ENCODE data around the gene GAST.
"Not testable (repeated sequence)": the region's sequence is repeated elsewhere in the genome, so short reads cannot be mapped to it uniquely, and the experiment has no call there.

Gene GAST

DNA sequence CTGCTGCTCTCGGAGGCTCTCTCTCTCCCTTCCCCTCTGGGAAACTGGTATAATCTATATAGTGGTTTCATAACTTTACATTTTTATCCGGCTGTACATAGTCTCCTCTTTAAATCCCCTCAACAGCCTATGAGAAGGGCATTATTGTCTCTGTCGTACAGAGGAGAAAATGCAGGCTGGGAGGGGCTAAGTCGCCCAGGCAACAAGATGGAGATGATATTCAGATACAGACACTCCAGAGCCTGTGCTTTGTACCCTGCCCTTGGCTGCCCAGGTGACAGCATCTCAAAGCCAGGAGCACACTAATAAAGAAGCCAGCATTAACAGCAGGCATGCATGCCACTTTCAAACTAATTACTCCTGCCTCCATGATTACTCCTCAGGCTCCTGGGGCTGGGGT, 28.1 kb upstream of the GAST start:
- no peak for DNase-seq

DNA sequence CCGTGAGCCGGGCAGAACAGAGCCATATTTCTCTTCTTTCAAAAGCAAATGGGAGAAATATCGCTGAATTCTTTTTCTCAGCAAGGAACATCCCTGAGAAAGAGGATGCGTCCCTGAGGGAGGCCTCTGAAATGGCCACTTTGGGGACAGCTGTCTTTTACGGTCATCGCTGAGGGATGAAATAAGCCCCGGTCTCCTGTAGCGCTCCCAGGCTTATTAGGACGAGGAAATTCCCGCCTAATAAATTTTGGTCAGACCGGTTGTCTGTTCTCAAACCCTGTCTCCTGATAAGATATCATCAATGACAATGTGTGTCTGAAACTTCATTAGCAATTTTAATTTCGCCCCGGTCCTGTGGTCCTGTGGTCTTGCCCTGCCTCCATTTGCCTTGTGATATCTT, 26.4 kb upstream of the GAST start:
- not testable (repeated sequence) for DNase-seq

DNA sequence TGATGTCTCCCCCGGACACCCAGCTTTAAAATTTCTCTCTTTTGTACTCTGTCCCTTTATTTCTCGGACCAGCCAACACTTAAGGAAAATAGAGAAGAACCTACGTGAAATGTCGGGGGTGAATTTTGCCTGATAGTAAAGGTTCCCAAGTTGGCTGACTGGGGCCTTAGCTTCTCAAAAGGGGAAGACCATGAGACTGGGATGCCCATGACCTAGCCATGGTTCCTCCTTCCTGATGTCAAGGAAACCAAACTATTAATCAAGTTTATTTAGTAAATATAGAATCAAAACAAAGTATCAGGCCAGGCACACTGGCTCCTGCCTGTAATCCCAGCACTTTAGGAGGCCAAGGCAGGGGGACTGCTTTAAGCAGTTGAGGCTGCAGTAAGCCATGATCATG, 25.9 kb upstream of the GAST start:
- no peak for DNase-seq

DNA sequence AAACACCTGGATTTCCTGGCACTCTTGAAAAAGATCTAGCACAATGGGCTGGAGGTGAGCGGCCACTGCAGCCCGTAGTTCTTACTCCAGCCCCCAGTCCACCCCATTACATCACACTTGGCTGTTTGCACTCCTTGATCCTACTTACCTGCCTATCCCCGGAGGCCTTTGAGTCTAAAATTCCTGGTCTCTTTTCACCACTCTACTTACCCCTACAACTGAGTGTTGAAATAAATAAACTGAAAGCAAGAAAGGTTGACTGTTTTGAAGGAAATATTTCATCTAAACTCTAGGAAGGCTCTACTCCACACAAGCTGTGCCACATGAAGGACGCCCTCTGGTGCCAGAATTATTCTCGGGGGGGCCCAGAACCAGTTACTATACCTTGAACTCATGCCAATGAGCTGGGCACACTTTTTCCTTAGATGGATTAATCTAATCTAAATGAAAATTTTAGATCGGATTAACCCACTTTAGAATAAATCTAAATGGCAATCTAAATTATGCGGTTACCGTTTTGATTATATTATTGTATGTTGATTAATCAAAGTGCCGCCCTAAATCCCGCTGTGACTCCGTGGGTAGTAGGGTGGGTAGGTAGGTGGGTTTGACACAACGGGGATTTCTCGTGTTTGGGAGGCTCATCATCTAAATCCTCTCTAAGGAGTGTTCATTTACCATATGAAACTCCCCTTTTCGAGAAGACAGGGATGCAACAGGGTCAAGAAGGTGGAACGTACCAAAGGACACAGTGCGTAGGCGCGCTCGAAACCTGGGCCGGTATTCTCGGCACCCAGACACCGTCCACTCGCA, 24.1 kb upstream of the GAST start:
- DNase-seq = no peak

DNA sequence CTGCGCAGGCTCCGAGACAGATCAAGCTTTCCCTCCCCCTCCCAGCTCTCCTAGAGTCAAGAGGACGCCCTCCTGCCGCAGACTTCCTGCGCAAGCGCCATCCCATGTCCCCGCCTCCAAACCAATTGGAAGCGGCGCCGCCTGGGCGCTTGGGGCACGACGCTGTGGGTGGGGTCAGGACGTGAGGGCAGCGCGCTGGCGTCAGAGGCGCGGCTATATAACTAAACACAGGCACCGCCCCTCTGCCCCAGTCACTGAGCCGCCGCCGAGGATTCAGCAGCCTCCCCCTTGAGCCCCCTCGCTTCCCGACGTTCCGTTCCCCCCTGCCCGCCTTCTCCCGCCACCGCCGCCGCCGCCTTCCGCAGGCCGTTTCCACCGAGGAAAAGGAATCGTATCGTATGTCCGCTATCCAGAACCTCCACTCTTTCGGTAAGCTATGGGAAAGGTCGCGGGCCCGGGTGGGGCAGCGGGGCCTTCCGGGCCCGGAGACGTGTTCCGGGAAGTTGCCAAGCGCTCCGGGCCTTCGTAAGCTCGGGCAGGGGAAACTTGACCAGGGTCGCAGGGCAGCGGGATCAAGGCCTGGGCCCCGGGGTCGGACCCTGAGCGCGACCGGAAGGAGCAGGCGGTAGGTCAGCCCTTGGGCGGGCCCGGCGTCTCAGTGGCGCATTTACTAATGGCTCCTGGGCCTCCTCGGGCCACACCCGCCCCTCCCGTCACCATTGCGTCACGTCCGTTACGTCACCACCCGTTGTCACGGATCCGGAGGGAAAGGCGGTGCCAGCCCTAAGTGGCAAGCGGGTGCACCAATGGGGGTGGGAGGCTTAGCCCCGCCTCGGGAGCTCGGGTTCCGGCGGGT, 23.3 kb upstream of the GAST start, which contains the start of gene EIF1:
TSS of gene EIF1 (plus strand) at position 245 of the 856 bp plus-strand sequence. CDS start at position 399, 154 bp downstream.
- DNase-seq = peak; percentile 76

DNA sequence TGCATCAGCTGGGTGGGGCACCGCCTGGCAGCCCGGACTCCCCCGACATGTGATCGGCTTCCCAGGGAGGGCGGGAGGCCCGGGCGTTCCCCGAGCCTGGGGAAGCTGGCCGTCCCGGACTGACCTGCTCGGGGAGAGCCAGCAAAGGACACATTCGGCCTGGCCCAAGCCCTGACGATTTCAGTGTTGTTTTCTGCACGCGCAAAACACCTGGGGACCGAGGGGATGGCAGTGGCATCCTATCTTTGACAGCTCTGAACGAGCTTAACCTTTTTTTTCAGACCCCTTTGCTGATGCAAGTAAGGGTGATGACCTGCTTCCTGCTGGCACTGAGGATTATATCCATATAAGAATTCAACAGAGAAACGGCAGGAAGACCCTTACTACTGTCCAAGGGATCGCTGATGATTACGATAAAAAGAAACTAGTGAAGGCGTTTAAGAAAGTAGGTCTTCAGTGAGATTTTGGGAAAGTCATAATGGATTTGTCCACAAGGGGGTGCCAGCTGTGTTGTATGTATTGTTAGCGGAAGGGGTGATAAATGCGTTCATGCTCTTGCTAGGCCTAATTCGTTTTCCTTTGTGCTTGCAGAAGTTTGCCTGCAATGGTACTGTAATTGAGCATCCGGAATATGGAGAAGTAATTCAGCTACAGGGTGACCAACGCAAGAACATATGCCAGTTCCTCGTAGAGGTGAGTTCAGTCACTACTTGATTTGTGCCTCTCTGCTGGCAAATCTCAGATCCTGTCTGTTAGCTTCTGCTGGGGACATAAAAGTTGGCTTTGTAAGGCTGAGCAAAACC, 22.4 kb upstream of the GAST start:
- no peak for DNase-seq

DNA sequence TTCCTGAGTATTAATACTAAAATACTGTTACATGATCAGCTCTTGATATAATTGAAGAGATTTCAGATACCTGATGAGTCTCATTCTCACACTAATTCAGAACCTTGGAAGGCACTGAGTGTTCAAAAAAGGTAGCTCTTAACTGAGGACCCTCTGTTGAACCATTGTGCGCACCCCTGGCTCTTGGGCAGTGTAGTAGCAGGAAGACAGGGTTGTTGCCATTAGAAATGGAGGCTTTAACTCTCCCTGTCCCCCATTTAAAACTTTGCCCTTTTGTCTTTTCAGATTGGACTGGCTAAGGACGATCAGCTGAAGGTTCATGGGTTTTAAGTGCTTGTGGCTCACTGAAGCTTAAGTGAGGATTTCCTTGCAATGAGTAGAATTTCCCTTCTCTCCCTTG, 21.6 kb upstream of the GAST start:
- no peak for DNase-seq

DNA sequence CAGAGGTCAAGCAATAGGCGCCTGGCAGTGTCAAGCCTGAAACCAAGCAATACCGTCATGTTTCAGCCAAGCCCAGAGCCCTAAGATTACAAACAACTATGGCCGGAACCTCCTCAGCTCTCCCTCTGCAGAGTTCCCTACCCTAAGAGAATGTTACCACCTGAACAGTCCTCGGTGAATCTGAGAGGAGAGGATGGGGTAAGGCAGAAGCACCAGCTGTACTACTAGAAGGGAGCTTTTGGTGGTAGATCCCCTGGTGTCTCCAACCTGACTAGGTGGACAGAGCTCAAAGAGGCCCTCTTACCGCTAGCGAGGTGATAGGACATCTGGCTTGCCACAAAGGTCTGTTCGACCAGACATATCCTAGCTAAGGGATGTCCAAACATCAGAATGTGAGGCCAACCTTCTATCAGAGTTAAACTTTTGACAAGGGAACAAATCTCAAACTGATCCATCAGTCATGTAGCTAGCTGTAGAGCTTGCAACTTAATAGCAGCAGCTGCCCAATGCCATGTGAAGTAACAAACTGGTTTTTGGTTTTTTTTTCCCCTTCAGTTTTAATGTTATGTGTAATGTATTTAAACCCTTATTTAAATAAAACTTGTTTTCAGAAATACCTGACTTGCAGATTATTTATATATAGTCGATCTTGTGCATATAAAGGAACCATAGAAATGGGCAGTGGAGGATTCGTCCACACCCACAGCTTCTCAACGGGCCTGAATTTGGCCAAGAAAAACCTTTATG, 20.9 kb upstream of the GAST start:
- DNase-seq = no peak

DNA sequence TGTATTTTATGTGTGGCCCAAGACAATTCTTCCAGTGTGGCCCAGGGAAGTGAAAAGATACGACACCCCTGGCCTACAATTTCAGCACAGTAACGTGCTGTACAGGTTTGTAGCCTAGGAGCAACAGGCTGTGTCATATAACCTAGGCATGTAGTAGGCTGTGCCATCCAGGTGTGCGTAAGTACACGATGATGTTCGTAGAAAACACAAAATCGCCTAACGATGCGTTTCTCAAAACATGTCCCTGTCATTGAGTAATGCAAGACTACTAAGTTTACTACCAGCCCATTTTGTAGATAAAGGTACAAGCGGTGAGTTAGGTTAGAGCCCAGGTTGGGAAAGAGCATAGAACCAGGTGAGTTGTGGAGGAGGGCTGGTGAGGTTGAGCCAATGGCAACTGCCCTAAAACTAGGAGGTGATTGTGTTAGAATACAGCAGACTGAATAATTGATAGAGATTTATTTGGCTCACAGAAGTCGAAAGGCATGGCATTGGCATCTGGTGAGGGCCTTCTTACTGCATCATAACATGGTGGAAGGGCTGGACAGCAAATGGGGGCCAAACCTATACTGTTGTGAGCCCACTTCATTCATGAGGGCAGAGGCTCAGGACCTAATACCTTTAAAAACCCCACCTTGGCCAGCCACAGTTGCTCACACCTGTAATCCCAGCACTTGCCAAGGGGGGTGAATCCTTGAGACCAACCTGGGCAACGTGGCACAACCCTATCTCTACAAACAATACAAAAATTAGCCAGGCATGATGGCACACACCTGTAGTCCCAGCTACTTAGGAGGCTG, 19.2 kb upstream of the GAST start:
- DNase-seq = no peak

DNA sequence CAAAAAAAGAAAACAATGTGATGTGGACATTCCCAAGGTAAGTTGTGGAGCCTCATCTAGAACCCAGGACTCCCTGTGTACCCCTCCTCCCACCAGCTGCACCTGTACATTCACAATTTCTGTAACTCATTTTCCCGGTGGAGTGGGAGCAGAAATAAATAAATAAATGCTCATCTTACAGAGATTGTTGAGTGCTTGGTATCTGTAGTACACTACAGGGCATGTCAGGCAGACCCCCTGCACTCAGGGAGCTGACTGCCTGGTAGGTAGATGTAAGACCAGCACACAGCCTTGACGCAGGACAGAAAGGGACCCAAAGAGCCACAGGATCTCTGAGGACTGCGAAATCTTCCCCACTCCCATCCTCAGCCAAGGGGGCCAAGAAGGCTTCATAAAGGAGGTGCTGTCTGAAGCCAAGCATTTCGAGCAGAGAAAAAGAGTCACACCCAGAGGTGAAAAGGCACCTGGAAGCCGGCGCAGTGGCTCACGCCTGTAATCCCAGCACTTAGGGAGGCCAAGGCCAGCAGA, 16.9 kb upstream of the GAST start:
- no peak for DNase-seq

DNA sequence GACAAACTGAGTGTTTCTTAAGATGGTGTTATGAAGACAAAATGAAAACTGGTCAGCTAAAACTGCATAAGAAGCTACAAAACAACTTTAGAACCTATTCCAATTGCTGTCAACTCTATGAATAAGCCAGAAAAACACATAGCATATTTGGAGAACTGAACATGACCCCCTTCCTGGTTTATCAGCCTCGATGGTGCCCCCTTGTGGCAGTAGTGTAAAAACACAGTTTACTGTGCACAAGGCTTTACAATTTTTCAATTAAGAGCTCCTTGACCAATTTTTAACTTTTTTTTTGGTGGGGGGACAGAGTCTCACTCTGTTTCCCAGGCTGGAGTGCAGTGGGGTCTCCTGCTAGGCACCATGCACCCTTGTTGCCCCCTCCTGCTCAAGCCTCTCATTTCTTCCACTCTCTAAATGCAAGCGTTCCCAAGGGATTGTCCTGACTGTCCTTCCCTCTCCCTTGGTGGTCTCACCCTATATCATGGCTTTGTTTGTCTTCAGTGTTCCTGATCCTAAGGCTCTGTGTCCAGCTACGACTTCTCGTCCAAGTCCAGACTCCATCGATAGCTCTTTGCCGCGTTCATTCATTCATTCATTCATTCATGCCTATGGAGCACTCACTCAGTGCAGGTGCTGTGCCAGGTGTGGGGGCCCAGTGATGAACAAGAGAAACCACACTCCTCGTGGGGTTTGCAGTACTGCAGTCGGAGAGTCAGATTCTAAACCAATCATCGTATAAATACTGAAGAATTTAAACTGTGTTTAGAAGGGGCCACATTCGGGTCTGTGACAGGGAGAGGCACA, 16.0 kb upstream of the GAST start:
- peak; percentile 43 for DNase-seq

DNA sequence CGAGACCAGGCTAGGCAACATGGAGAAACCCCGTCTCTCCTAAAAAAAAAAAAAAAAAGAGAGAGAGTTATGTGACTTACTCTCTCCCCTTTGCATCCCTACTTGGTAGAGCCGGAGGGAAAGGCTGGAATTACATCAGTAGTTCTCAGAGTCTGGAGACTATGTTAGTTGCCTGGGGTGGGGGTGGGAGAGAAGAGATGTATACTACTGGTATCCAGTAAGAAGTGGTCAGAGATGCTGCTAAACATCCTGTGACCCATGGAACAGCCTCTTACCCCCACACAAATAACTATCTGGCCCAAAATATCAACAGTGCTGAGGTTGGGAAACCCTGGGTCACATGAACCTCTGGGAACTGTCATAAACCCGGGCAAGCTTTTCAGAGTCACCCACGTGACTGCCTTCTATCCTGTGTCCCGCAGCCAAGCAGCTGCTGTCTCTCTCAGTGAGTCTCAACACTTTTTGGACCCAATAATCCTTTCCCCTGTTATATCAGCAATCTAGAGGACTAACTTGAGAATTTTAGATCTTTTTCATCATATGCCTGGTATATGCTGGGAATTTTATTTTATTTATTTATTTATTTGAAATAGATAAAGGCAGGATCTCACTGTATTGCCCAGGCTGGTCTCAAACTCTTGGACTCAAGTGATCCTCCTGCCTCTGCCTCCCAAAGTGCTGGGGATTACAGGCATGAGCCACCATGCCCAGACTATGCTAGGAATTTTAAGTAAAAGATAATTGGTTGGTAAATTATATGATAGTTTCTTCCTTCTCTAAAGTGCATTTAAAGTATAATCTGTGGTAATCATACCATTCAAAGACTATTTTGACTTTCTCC, 14.8 kb upstream of the GAST start:
- no peak for DNase-seq

DNA sequence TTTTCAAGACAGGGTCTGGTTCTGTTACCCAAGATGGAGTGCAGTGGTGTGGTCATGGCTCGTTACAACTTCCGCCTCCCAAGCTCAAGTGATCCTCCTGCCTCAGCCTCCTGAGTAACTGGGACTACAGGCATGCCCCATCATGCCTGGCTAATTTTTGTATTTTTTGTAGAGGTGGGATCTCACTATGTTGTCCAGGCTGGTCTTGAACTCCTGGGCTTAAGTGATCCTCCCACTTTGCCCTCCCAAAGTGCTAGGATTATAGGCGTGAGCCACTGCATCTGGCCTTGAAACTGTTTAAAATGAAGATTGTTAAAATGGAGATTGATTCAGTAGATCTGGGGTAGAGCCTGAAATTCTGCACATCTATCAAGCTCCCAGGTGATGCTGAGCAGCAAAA, 11.3 kb upstream of the GAST start:
- DNase-seq = not testable (repeated sequence)

DNA sequence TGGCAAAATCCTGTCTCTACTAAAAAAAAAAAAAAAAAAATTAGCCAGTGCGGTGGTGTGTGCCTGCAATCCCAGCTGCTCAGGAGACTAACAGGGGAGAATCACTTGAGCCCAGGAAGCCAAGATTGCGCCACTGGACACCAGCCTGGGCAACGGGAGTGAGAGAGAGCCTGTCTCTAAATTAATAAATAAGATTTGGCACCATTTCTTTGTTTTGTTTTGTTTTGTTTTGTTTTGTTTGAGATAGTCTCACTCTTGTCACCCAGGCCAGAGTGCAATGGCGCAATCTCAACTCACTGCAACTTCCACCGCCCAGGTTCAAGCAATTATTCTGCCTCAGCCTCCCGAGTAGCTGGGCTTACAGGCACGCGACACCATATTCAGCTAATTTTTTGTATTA, 9.4 kb upstream of the GAST start:
- no peak for DNase-seq

DNA sequence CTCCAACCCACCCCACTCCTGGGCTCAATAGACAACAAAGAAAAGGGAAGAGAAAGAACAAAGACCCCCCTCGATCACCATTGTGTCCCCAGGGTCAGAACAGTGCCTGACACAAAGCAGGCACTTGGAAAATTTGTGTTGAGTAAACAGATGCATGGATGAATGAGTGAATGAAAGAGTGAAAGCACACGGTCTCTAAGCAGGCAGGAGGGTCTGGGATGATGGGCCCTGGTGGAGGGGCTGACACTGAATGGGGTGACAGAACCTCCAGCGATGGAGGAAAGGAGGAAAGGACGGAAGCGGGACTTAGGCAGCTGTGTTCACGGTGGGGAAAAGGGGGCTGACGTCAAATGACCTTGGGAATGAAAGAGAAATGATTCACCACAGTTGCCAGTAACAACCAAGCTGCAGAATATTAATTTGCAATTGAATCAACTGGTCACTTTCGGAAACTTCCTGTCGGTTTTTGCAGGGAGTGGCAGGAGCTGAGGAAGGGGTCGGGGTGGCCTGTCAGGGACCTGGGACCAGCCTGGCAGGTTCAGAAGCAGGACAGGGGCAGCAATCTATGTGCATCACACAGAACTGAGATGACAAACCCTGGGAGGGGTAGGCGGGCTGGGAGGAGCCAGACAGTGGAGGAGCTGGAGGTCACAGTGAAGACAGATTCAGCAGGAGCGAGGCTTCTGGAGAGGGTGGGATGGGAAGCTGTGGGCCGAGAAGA, 6.7 kb upstream of the GAST start:
- no peak for DNase-seq

DNA sequence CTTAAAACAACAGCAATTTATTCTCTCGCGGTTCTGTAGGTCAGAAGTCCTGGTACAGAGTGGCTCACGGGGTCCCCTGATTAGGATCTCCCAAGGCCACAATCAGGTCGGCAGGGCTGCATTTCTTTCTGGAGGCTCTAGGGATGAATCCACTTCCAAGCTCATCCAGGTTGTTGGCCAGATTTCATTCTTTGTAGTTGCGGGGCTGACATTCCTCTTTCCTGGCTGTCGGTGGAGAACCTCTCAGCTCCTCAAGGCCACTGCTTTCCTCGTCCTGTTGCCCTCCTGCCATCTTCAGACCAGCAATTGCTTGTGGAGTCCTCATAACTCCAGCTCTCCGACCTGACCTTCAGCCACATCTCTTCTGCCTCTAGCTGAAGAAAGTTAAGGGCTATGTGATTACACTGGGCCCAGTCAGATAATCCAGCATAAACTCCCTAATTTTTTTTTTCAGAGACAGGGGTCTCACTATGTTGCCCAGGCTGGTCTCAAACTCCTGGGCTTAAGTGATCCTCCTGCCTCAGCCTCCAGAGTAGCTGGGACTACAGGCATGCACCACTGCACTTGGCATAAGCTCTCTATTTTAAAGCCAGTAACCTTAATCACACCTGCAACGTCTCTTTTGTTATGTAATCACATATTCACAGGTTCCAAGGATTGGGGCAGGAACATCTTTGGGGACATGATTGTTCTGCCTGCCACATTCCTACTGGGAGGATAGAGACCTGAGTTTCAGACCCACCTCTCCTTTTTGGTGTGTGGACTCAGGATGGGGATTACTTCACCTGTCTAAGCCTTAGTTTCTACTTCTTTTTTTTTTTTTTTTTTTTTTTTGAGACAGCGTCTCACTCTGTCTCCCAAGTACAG, 4.1 kb upstream of the GAST start:
- no peak for DNase-seq

DNA sequence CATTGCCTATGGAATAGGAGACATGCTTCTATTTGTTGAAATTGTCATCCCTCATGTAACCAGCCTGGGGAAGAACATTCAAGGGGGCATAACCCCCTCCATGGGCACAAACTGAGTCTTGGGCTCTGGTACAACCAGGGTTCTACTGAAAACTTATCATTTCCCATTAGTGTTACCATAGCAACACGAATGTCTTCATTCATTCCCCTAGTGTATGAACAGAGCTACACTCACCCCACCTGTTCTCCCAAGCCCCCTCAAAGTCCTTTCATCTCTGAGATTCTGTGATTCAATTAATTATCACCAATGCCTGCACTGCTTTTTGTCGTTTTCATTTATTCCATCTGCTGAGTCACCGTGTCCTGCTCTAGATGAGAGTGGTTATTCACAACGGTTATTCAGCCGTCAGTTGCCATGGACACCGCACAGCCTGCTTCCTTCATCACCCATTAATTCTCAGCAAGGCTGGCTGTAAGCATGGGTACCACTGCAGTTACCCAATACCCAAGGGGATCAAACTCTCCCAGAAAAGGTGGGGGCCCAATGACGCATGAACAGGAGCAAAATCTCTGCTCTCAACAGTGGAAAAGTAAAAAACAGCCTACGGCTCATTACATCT, 1.6 kb upstream of the GAST start:
- DNase-seq = no peak
